ENCODE data around the gene TXNL1. TPM values are rescaled to one million over a fixed set of nuclear protein-coding genes. Genes with fewer than 3 reads are reported as not detected.
"Not testable (repeated sequence)": the region's sequence is repeated elsewhere in the genome, so short reads cannot be mapped to it uniquely, and the experiment has no call there.

TXNL1 gene
- total and polyA plus RNA-seq, 2 experiments from 2014 or later, result 50.0 to 109 TPM

DNA sequence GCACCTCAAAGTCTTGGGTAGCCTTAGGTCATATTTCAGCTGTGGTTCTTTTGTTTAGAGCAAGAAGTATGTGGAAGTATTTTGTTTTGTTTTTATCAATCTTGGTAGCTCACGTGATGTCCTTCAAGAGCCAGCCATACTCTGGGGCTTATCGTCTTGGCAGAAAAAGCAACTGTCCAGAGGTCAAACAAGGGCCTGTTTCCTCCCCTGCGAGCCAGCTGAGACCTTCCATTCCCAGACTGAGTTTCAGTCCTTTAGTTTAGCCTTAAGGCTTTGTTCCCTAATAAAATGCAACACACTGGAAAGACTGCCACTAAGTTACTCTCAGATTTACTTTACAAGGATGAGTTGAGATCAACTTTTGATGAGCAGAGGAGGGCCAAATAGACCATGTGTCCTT lies 63.5 kb downstream of the TXNL1 start:
- Histone ChIP-seq H3K79me2 (ENCODE audit: insufficient read depth) (no peaks in the 10 kb centered on the region), H3K4me3 (no peak overlapping the region), H3K9me3 (ENCODE audit: low read depth) (no peaks in the 10 kb centered on the region), H3K9ac (no peak overlapping the region), H3K9me2 (ENCODE audit: insufficient read depth) (no peaks in the 10 kb centered on the region), H3K27me3 (replicated peaks; ENCODE audit: insufficient read depth) (no peaks in the 10 kb centered on the region), H4K20me1 (ENCODE audit: insufficient read depth) (no peaks in the 10 kb centered on the region), H3K4me1 (ENCODE audit: insufficient read depth) (no peaks in the 10 kb centered on the region), H2AFZ (no peak overlapping the region), H3K36me3 (ENCODE audit: low read depth) (no peaks in the 10 kb centered on the region), H3K27ac (no peak overlapping the region), H3F3A (ENCODE audit: insufficient read depth) (no peaks in the 10 kb centered on the region), H3K4me2 (ENCODE audit: unreplicated experiment) (no peak overlapping the region)
- no peak for TF ChIP-seq EZH2 (IDR thresholded peaks at IDR 0.05; ENCODE audit: insufficient read depth, poor library complexity, severe bottlenecking)
- no peak for TF ChIP-seq EZH2phosphoT487 (IDR thresholded peaks at IDR 0.05; ENCODE audit: insufficient read depth, low read depth)
- no peak for DNase-seq
- in situ Hi-C loops (cut with MboI), result loop anchor here (10.0 to 25.0 kb wide), 4 partner anchors 713 to 1340 kb away; partner anchors contain the start of gene TCF4
- WGBS, 2 experiments (ENCODE audit: low coverage in 1 of 2, low lambda C conversion rate in 2 of 2, missing lambda C conversion rate in 2 of 2), result 73% methylated on average over 3 of the region's 3 CpGs

DNA sequence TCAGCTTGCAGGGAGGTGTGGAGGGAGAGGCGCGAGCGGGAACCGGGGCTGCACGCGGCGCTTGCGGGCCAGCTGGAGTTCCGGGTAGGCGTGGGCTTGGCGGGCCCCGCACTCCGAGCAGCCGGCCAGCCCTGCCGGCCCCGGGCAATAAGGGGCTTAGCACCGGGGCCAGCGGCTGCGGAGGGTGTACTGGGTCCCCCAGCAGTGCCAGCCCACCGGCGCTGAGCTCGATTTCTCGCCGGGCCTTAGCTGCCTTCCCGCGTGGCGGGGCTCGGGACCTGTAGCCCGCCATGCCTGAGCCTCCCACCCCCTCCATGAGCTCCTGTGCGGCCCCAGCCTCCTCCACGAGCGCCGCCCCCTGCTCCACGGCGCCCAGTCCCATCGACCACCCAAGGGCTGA lies 66.1 kb downstream of the TXNL1 start:
- DNase-seq; H3K36me3 ChIP-seq (ENCODE audit: low read depth); H3F3A ChIP-seq (ENCODE audit: insufficient read depth); H3K27me3 ChIP-seq (replicated peaks; ENCODE audit: insufficient read depth); H3K4me3 ChIP-seq; H3K27ac ChIP-seq; H3K9me2 ChIP-seq (ENCODE audit: insufficient read depth); H3K4me1 ChIP-seq (ENCODE audit: insufficient read depth); H3K9ac ChIP-seq; H3K9me3 ChIP-seq (ENCODE audit: low read depth); H3K79me2 ChIP-seq (ENCODE audit: insufficient read depth); H3K4me2 ChIP-seq (ENCODE audit: unreplicated experiment); H4K20me1 ChIP-seq (ENCODE audit: insufficient read depth); H2AFZ ChIP-seq: not testable (repeated sequence)
- in situ Hi-C loops (cut with MboI), result loop anchor here (10.0 to 25.0 kb wide), 4 partner anchors 710 to 1337 kb away; partner anchors contain the start of gene TCF4
- WGBS, 2 experiments (ENCODE audit: low coverage in 1 of 2, low lambda C conversion rate in 2 of 2, missing lambda C conversion rate in 2 of 2), result 98 to 99% methylated on average over 16 to 32 of the region's 36 CpGs

GRCh38 chr18:56570978-56571377 lies 67.4 kb downstream of the TXNL1 start:
- no peak overlapping the region for H3K4me3 ChIP-seq
- DNase-seq, result no peak
- no peaks in the 10 kb centered on the region for H3K27me3 ChIP-seq (replicated peaks; ENCODE audit: insufficient read depth)
- H3K9me3 ChIP-seq (ENCODE audit: low read depth), result no peaks in the 10 kb centered on the region
- no peak overlapping the region for H3K9ac ChIP-seq
- H3F3A ChIP-seq (ENCODE audit: insufficient read depth), result peaks cover 2% of the 10 kb centered on the region; the same call in 1 of the 2 replicates
- no peaks in the 10 kb centered on the region for H3K36me3 ChIP-seq (ENCODE audit: low read depth)
- in situ Hi-C loops (cut with MboI), result loop anchor here (10.0 to 25.0 kb wide), 4 partner anchors 709 to 1336 kb away; partner anchors contain the start of gene TCF4
- H3K27ac ChIP-seq, result no peak overlapping the region
- H3K9me2 ChIP-seq (ENCODE audit: insufficient read depth), result no peaks in the 10 kb centered on the region
- no peak overlapping the region for H2AFZ ChIP-seq
- no peaks in the 10 kb centered on the region for H3K79me2 ChIP-seq (ENCODE audit: insufficient read depth)
- 97 to 99% methylated on average over 3 of the region's 3 CpGs for WGBS, 2 experiments (ENCODE audit: low coverage in 1 of 2, low lambda C conversion rate in 2 of 2, missing lambda C conversion rate in 2 of 2)
- H3K4me2 ChIP-seq (ENCODE audit: unreplicated experiment), result no peak overlapping the region
- peaks cover under 1% of the 10 kb centered on the region for H3K4me1 ChIP-seq (ENCODE audit: insufficient read depth)
- H4K20me1 ChIP-seq (ENCODE audit: insufficient read depth), result no peaks in the 10 kb centered on the region
- TF ChIP-seq EZH2 (IDR thresholded peaks at IDR 0.05; ENCODE audit: insufficient read depth, poor library complexity, severe bottlenecking) (no peak), EZH2phosphoT487 (IDR thresholded peaks at IDR 0.05; ENCODE audit: insufficient read depth, low read depth) (no peak)

DNA sequence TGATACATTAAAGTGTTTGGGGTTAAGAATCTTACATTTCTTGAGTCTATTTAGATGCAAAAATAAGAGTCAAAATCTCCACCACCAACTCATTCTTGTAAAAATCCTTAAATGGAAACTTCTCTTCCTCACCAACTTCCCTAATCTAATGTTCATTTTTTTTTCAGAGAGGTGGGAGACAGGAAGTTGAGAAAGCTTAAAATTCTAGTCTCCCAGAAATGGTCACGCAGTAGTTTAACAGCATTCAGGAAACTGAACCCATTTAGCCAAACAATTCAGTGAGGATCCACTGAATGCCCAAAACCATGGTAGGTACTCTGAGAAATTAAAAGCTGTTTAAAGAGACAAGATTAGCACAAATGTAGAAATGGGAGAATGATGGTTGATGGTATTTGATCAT lies 69.0 kb downstream of the TXNL1 start:
- H3K27me3 ChIP-seq (replicated peaks; ENCODE audit: insufficient read depth), result no peaks in the 10 kb centered on the region
- H3K9me2 ChIP-seq (ENCODE audit: insufficient read depth), result no peaks in the 10 kb centered on the region
- no peak overlapping the region for H3K9ac ChIP-seq
- in situ Hi-C loops (cut with MboI), result loop anchor here (25.0 kb wide), 2 partner anchors 707 to 1157 kb away; no protein-coding TSS in a partner anchor
- 95 to 100% methylated on average over 1 of the region's 1 CpG for WGBS, 2 experiments (ENCODE audit: low coverage in 1 of 2, low lambda C conversion rate in 2 of 2, missing lambda C conversion rate in 2 of 2)
- peaks cover 16% of the 10 kb centered on the region for H3K4me1 ChIP-seq (ENCODE audit: insufficient read depth)
- no peak overlapping the region for H2AFZ ChIP-seq
- no peak for DNase-seq
- TF ChIP-seq EZH2phosphoT487 (IDR thresholded peaks at IDR 0.05; ENCODE audit: insufficient read depth, low read depth), result no peak
- no peak for TF ChIP-seq EZH2 (IDR thresholded peaks at IDR 0.05; ENCODE audit: insufficient read depth, poor library complexity, severe bottlenecking)
- H3K27ac ChIP-seq, result no peak overlapping the region
- no peaks in the 10 kb centered on the region for H3K36me3 ChIP-seq (ENCODE audit: low read depth)
- no peaks in the 10 kb centered on the region for H3K9me3 ChIP-seq (ENCODE audit: low read depth)
- peaks cover 15% of the 10 kb centered on the region for H3F3A ChIP-seq (ENCODE audit: insufficient read depth)
- no peaks in the 10 kb centered on the region for H4K20me1 ChIP-seq (ENCODE audit: insufficient read depth)
- no peak overlapping the region for H3K4me2 ChIP-seq (ENCODE audit: unreplicated experiment)
- no peaks in the 10 kb centered on the region for H3K79me2 ChIP-seq (ENCODE audit: insufficient read depth)
- H3K4me3 ChIP-seq, result no peak overlapping the region

- no peak for DNase-seq
- peaks cover 17% of the 10 kb centered on the region for H3F3A ChIP-seq (ENCODE audit: insufficient read depth)
- no peaks in the 10 kb centered on the region for H3K27me3 ChIP-seq (replicated peaks; ENCODE audit: insufficient read depth)
- no peaks in the 10 kb centered on the region for H3K9me3 ChIP-seq (ENCODE audit: low read depth)
- TF ChIP-seq EZH2 (IDR thresholded peaks at IDR 0.05; ENCODE audit: insufficient read depth, poor library complexity, severe bottlenecking) (no peak), EZH2phosphoT487 (IDR thresholded peaks at IDR 0.05; ENCODE audit: insufficient read depth, low read depth) (no peak)
- peaks cover 16% of the 10 kb centered on the region for H3K4me1 ChIP-seq (ENCODE audit: insufficient read depth)
- H3K4me3 ChIP-seq, result no peak overlapping the region
- H3K36me3 ChIP-seq (ENCODE audit: low read depth), result no peaks in the 10 kb centered on the region
- in situ Hi-C loops (cut with MboI), result loop anchor here (25.0 kb wide), 2 partner anchors 707 to 1157 kb away; no protein-coding TSS in a partner anchor
- no peak overlapping the region for H3K9ac ChIP-seq
- 93 to 97% methylated on average over 4 of the region's 4 CpGs for WGBS, 2 experiments (ENCODE audit: low coverage in 1 of 2, low lambda C conversion rate in 2 of 2, missing lambda C conversion rate in 2 of 2)
- no peaks in the 10 kb centered on the region for H4K20me1 ChIP-seq (ENCODE audit: insufficient read depth)
- H3K79me2 ChIP-seq (ENCODE audit: insufficient read depth), result no peaks in the 10 kb centered on the region
- no peaks in the 10 kb centered on the region for H3K9me2 ChIP-seq (ENCODE audit: insufficient read depth)
- H2AFZ ChIP-seq, result no peak overlapping the region
- no peak overlapping the region for H3K4me2 ChIP-seq (ENCODE audit: unreplicated experiment)
- no peak overlapping the region for H3K27ac ChIP-seq
These were observed 69.4 kb downstream of the TXNL1 start for GRCh38 chr18:56568986-56569385.
